Spleen (tissue), 11 donors: ENCODE results near the gene NBPF26. TPM values are rescaled to one million over a fixed set of nuclear protein-coding genes. Genes with fewer than 3 reads are reported as not detected.

Experiments
- polyA plus RNA-seq, 3 donors: library from polyadenylated mRNA; stranded (reverse); fragments of 200-250 nt; gene quantifications; one replicate each; pipeline ENCODE4 v1.2.1, GENCODE V29; 2013
- small RNA-seq, 4 donors: library from RNA; depleted of rRNA; stranded (forward); fragments of <200 nt; gene quantifications; one replicate each; pipeline ENCODE3, GENCODE V24; 2016
- total RNA-seq, 7 donors: library from RNA; depleted of rRNA in 3 of 7; stranded (reverse); fragments of >200 nt in 3 of 7; fragmentation: NEBNext Ultra II Directional in 4 of 7; extraction: Animal tissue kit (Norgen Biotek cat#: 25700) in 4 of 7; gene quantifications; one replicate each; pipeline versions ENCODE4 v1.1.0 to v1.2.1, GENCODE V29; 2016 to 2021
- donor health status: healthy with polysubstance abuse.
- donor health status: DM: no; HTN: no; CAD: no; lungs with moderate emphysema.
- donor health status: DM: no; HTN: no; CAD: no.
- donor health status: Bipolar disorder and iron deficiency.
- donor health status: healthy.
- donor health status: DM: no; HTN: no; CAD: no.
- donor health status: DM: yes; HTN: yes; CAD: no.

The NBPF26 gene
- total and polyA plus RNA-seq, 10 donors: 1.5 to 42.0 (median 27.3) TPM

Small RNA genes within 50 kb of the gene (small RNA-seq; reads per million reads assigned to genes)
- 0.28 to 1.1 (median 0.70) reads per million in 4 donors for gene RNVU1-19

Other genes starting within 250 kb of the NBPF26 start
- gene PPIAL4A, start 165.8 kb downstream of the NBPF26 start, total RNA-seq: not detected
- not detected for gene PPIAL4A, start 165.8 kb downstream of the NBPF26 start, polyA plus RNA-seq